ENCODE results near the gene KRT5.

Gene KRT5

GRCh38 chr12:52523824-52524223 lies 3.6 kb upstream of the KRT5 start:
- H3K9ac ChIP-seq = no peak overlapping the region
- H2AFZ ChIP-seq (ENCODE audit: low read depth) = no peak overlapping the region
- H3K27ac ChIP-seq = no peak overlapping the region
- no peaks in the 10 kb centered on the region for H3K36me3 ChIP-seq (ENCODE audit: insufficient read depth)
- H3K4me1 ChIP-seq (ENCODE audit: low read depth, poor library complexity, severe bottlenecking) = no peaks in the 10 kb centered on the region
- peaks cover 23% of the 10 kb centered on the region; the same call in 1 of the 2 replicates for H3K27me3 ChIP-seq (ENCODE audit: insufficient read depth, low read depth)
- H3K4me3 ChIP-seq (IDR thresholded peaks at IDR 0.05; ENCODE audit: insufficient read depth, low read depth, low read length) = no peak overlapping the region
- H3K79me2 ChIP-seq (ENCODE audit: insufficient read depth, low read depth) = no peaks in the 10 kb centered on the region
- no peak for TF ChIP-seq CTCF (conservative IDR thresholded peaks at IDR 0.05; ENCODE audit: low read depth, low read length)
- no peak overlapping the region for H3K4me2 ChIP-seq
- no peaks in the 10 kb centered on the region for H4K20me1 ChIP-seq (ENCODE audit: insufficient read depth)

DNA sequence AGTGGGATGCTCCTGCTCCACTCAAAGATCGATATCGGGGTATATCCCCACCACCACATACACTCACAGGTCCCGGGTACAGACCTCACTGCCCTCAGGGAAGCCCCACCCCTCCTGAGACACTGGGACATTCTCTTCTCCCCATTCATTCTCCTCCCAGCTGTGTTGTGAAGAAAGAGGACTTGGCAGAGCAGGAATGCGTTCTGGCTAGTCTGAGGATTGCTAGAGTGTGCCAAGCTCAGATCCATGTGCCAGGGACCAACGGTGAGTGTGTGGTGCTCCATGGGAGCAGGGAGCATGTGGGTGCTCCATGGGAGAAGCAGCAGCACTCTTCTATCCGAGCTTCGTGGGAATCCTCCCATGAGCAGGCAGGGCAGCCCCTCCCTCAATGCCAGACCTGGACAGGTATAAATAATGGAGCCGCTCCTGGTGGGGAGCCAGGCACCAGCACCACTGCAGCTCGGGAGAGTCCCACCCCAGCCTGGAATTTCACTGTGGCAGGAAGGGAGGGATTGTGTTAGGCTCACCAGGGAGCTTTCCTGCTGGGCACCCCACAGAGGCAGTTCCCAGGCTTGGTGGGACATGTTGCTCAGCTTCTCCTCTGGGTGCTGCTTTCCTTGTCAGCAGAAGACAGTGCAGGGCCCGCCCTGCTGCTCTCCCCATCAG lies 2.3 kb upstream of the KRT5 start:
- H3K27me3 ChIP-seq (ENCODE audit: insufficient read depth, low read depth) = peaks cover 23% of the 10 kb centered on the region; the same call in 1 of the 2 replicates
- H4K20me1 ChIP-seq (ENCODE audit: insufficient read depth) = no peaks in the 10 kb centered on the region
- H3K27ac ChIP-seq = no peak overlapping the region
- H3K4me1 ChIP-seq (ENCODE audit: low read depth, poor library complexity, severe bottlenecking) = no peaks in the 10 kb centered on the region
- no peak overlapping the region for H3K4me3 ChIP-seq (IDR thresholded peaks at IDR 0.05; ENCODE audit: insufficient read depth, low read depth, low read length)
- no peak for TF ChIP-seq CTCF (conservative IDR thresholded peaks at IDR 0.05; ENCODE audit: low read depth, low read length)
- no peak overlapping the region for H3K9ac ChIP-seq
- no peaks in the 10 kb centered on the region for H3K79me2 ChIP-seq (ENCODE audit: insufficient read depth, low read depth)
- H3K36me3 ChIP-seq (ENCODE audit: insufficient read depth) = no peaks in the 10 kb centered on the region
- H2AFZ ChIP-seq (ENCODE audit: low read depth) = no peak overlapping the region
- H3K4me2 ChIP-seq = no peak overlapping the region

DNA sequence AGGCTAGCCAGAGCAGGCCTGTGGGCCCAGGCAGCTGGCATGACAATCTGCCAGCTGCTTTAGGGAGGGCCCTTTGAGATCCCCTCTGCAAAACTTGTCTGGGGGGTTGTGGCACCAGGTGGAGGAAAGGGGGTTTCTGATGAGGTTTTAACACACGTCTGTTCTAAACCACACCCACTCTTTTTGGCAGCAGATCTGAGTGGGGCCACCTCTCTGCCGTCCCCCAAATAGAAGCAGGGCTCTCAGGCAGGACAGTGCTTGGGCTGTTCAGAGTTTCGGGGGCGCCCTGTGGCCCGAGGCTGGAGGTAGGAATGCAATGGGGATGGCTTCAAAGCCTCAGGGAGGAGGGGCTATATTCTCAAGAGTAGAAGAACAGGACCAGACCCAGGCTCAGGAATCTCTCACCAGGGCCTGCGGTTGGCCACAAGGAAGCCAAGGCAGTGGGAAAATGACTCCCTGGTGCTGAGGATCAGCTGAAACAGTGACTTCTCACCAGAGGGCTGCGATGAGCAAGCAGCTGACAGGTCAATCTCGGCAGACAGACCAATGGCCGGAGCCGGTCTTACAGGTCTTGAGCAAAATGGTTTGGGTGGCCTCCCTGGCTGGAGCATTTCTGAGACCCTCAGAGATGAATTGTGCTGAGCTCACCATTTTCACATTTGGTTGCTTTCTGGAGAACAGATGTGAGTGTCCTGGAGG lies 1.5 kb upstream of the KRT5 start:
- H4K20me1 ChIP-seq (ENCODE audit: insufficient read depth) = no peaks in the 10 kb centered on the region
- H3K27me3 ChIP-seq (ENCODE audit: insufficient read depth, low read depth) = peaks cover 23% of the 10 kb centered on the region; the same call in 1 of the 2 replicates
- H2AFZ ChIP-seq (ENCODE audit: low read depth) = no peak overlapping the region
- H3K27ac ChIP-seq = no peak overlapping the region
- H3K79me2 ChIP-seq (ENCODE audit: insufficient read depth, low read depth) = no peaks in the 10 kb centered on the region
- no peaks in the 10 kb centered on the region for H3K4me1 ChIP-seq (ENCODE audit: low read depth, poor library complexity, severe bottlenecking)
- no peak overlapping the region for H3K9ac ChIP-seq
- H3K4me3 ChIP-seq (IDR thresholded peaks at IDR 0.05; ENCODE audit: insufficient read depth, low read depth, low read length) = no peak overlapping the region
- no peak for TF ChIP-seq CTCF (conservative IDR thresholded peaks at IDR 0.05; ENCODE audit: low read depth, low read length)
- no peak overlapping the region for H3K4me2 ChIP-seq
- no peaks in the 10 kb centered on the region for H3K36me3 ChIP-seq (ENCODE audit: insufficient read depth)

DNA sequence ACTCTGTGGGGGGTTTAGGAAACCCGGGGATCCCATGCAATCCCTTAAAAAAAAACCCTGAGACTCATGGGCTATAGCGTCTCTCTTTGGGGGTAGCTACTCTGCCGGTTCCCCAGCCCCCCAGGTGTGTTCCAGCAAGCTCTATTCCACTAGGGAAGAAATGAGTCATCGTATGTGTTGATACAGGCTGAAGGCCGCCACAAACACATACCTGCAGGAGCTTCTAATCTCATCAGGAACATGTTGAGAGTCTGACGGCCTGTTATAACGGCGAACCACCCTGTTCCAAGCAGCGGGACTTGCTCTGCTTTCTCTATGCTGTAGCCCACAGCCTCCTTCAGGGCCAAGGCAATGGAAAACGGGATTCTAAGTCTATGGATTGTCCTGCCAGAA lies 977 bp upstream of the KRT5 start:
- Histone ChIP-seq H3K4me3 (IDR thresholded peaks at IDR 0.05; ENCODE audit: insufficient read depth, low read depth, low read length) (no peak overlapping the region), H3K4me2 (no peak overlapping the region), H2AFZ (ENCODE audit: low read depth) (no peak overlapping the region), H3K9ac (no peak overlapping the region), H3K27ac (no peak overlapping the region), H3K79me2 (ENCODE audit: insufficient read depth, low read depth) (no peaks in the 10 kb centered on the region), H4K20me1 (ENCODE audit: insufficient read depth) (no peaks in the 10 kb centered on the region), H3K4me1 (ENCODE audit: low read depth, poor library complexity, severe bottlenecking) (no peaks in the 10 kb centered on the region), H3K36me3 (ENCODE audit: insufficient read depth) (no peaks in the 10 kb centered on the region), H3K27me3 (ENCODE audit: insufficient read depth, low read depth) (peaks cover 20% of the 10 kb centered on the region; the same call in 1 of the 2 replicates)
- no peak for TF ChIP-seq CTCF (conservative IDR thresholded peaks at IDR 0.05; ENCODE audit: low read depth, low read length)

All from KMS-11 (cell line).